Inferior parietal cortex (tissue), 1 donor: ENCODE measurements around the gene HMGB2.
A peak's percentile ranks its signal among the peaks of the same experiment; 100 is the strongest.

Source experiments
- DNase-seq: peaks from one replicate; pipeline ENCODE4 v3.0.0-alpha.2; 2016; ENCODE audit errors: extremely low spot score

The HMGB2 gene

GRCh38 chr4:173288698-173289352, 45.3 kb downstream of the HMGB2 start:
- DNase-seq: no peak

GRCh38 chr4:173288296-173288695, 45.9 kb downstream of the HMGB2 start:
- peak; percentile 82 for DNase-seq

GRCh38 chr4:173287486-173287885, 46.7 kb downstream of the HMGB2 start:
- DNase-seq: no peak

- DNase-seq: no peak
Measured at GRCh38 chr4:173284463-173284862, 49.7 kb downstream of the HMGB2 start.

- no peak for DNase-seq
Measured at GRCh38 chr4:173282626-173283025, 51.5 kb downstream of the HMGB2 start.

- no peak for DNase-seq
Measured at GRCh38 chr4:173282256-173282562, 51.9 kb downstream of the HMGB2 start.

GRCh38 chr4:173281406-173282255, 52.5 kb downstream of the HMGB2 start:
- DNase-seq: no peak
